ENCODE data around the gene ECE1.

DNA sequence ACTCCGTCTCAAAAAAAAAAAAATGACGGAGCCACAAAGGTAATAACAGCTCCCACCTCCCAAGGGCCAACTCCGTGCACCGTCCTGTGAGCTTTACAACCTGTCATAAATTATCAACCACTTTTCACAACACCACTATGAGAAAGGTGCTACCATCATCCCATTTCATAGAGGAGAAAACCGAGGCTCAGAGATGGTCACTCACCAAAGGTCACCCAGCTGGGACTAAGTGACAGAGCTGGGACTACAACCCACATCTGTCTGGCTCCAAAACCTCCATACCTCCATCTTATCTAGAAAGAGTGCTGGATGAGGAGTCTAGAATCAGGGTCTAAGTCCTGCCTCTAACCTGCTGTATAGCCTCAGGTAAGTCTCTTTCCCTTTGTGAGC lies 43.6 kb upstream of the ECE1 start:
- TF ChIP-seq, protein P1, sequence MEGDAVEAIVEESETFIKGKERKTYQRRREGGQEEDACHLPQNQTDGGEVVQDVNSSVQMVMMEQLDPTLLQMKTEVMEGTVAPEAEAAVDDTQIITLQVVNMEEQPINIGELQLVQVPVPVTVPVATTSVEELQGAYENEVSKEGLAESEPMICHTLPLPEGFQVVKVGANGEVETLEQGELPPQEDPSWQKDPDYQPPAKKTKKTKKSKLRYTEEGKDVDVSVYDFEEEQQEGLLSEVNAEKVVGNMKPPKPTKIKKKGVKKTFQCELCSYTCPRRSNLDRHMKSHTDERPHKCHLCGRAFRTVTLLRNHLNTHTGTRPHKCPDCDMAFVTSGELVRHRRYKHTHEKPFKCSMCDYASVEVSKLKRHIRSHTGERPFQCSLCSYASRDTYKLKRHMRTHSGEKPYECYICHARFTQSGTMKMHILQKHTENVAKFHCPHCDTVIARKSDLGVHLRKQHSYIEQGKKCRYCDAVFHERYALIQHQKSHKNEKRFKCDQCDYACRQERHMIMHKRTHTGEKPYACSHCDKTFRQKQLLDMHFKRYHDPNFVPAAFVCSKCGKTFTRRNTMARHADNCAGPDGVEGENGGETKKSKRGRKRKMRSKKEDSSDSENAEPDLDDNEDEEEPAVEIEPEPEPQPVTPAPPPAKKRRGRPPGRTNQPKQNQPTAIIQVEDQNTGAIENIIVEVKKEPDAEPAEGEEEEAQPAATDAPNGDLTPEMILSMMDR (IDR thresholded peaks at IDR 0.05): no peak
- TF ChIP-seq POLR2A (IDR thresholded peaks at IDR 0.05): no peak

Data from heart left ventricle (tissue), 13 donors.